Effector memory CD8-positive, alpha-beta T cell (primary cell): ENCODE data around the gene GALNS.

Source experiments
- ATAC-seq: fragments of 150-1000 bp; cut with Tn5 transposase; replicated peaks from 2 replicates; pipeline ENCODE4 v1.10.0; 2021; ENCODE audit warnings: mild to moderate bottlenecking, moderate library complexity
- DNase-seq, 3 experiments: peaks; one replicate each; pipeline ENCODE4 v3.0.0; 2021
- H3K27ac Mint-ChIP-seq, 2 donors: one replicate each; pipeline ENCODE4 v1.8.0; 2022; ENCODE audit warnings: mild to moderate bottlenecking in 2 of 2, mixed read lengths in 2 of 2, moderate library complexity in 2 of 2
- H3K27me3 Mint-ChIP-seq, 2 donors: one replicate each; pipeline ENCODE4 v1.8.0; 2022; ENCODE audit warnings: mixed read lengths in 2 of 2
- H3K36me3 Mint-ChIP-seq: one replicate; pipeline ENCODE4 v1.8.0; 2022; ENCODE audit warnings: mild to moderate bottlenecking, moderate library complexity, mixed read lengths; ENCODE audit not compliant: insufficient read depth
- H3K4me1 Mint-ChIP-seq, 2 donors: one replicate each; pipeline ENCODE4 v1.8.0; 2022; ENCODE audit warnings: low read depth in 2 of 2, mixed read lengths in 2 of 2
- H3K4me3 Mint-ChIP-seq, 2 donors: one replicate each; pipeline ENCODE4 v1.8.0; 2022; ENCODE audit warnings: mild to moderate bottlenecking in 2 of 2, mixed read lengths in 2 of 2, moderate library complexity in 2 of 2
- H3K9me3 Mint-ChIP-seq, 2 donors: one replicate each; pipeline ENCODE4 v1.8.0; 2022; ENCODE audit warnings: mixed read lengths in 2 of 2

Gene GALNS

DNA sequence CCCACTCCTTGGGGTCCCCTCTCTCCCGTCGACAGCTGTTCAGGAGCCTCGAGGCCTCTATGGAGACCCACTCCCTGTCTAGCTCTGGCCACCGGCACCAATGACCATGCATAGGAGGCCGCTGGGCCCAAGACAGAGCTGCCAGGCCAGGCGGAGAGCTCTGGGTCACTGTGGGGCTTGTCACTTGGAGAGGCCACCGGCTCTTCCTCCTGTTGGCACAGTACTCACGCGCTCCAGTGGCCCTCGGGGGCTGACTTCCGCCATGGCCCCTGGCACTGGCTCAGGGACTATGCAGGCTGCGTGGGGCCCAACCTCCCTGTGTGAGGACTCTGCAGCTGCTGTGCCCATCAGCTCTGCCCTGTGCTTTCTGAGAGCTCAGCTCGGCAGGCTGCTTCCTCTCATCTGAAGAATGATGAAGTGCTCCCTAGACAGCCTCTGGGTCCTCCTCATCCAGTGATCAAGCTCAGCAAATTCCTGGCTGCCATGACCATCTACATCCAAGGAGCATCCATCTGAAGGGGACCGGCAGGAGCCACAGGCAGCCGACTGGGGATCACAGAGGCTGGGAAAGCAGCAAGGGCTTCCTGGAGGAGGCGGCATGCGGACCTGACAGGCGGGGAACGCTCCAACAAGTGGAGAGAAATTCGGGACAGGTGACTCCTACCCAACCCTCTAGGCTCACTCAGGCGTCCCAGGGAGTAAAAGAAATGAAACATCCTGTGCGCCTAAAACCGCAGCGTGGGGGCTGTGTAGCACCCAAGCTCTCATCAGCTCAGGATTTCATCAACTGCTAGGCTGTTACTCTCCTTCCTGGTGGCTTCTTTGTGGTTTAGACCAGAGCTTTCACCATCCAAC, 16.8 kb downstream of the GALNS start:
- DNase-seq (no peak), ATAC-seq (no peak)
- peaks cover 4% of the 10 kb centered on the region in 2 donors for H3K4me1 Mint-ChIP-seq
- H3K9me3 Mint-ChIP-seq: no peaks in the 10 kb centered on the region
- H3K36me3 Mint-ChIP-seq: peaks cover 13% of the 10 kb centered on the region
- no peak overlapping the region for H3K4me3 Mint-ChIP-seq
- H3K27ac Mint-ChIP-seq: no peak overlapping the region
- H3K27me3 Mint-ChIP-seq: no peaks in the 10 kb centered on the region

DNA sequence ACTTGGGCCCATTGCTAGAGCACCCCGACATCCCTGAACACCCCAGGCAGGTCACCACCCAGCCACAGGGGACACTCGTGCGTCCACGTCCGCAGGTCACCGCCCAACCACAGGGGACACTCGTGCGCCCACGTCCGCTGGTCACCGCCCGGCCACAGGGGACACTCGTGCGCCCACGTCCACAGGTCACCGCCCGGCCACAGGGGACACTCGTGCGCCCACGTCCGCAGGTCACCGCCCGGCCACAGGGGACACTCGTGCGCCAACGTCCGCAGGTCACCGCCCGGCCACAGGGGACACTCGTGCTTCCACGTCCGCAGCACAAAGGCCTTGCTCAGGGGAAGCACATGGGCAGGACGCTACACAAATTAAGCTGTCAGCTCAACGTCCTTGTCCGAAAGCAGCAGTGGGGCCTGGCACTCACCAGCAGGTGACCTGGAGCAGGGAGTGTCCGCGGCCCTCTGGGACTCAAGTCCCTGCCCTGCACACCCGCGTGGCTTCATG, 17.7 kb downstream of the GALNS start:
- Mint-ChIP-seq H3K9me3 (no peaks in the 10 kb centered on the region), H3K27ac (no peak overlapping the region), H3K36me3 (peaks cover 13% of the 10 kb centered on the region), H3K4me1 (peaks cover 4% of the 10 kb centered on the region in 2 donors), H3K27me3 (no peaks in the 10 kb centered on the region), H3K4me3 (no peak overlapping the region)
- no peak for DNase-seq
- no peak for ATAC-seq

DNA sequence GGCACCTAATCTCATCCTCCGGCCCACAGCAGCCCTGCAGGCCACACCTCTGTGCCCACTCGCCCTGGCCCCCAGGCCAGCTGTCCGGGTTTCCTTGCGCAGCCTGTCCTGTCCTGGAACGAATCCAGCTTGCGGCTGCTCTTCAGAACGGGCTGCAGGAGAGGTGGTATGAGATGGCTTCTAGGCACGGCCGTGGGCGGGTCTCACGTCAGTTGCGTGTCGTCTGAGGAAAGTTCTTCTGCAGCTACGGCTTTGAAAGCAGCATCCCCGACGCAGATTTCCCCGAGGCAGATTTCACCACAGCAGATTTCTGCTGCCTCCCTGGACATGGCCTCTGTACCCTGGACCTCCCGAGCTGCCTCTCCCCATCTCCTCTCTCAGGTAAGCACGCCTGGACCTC, 18.2 kb downstream of the GALNS start:
- DNase-seq: no peak
- peaks cover 2 to 4% of the 10 kb centered on the region in 2 donors for H3K4me1 Mint-ChIP-seq
- H3K27me3 Mint-ChIP-seq: no peaks in the 10 kb centered on the region
- no peaks in the 10 kb centered on the region for H3K9me3 Mint-ChIP-seq
- H3K4me3 Mint-ChIP-seq: no peak overlapping the region
- H3K36me3 Mint-ChIP-seq: peaks cover 13% of the 10 kb centered on the region
- no peak for ATAC-seq
- H3K27ac Mint-ChIP-seq: no peak overlapping the region

DNA sequence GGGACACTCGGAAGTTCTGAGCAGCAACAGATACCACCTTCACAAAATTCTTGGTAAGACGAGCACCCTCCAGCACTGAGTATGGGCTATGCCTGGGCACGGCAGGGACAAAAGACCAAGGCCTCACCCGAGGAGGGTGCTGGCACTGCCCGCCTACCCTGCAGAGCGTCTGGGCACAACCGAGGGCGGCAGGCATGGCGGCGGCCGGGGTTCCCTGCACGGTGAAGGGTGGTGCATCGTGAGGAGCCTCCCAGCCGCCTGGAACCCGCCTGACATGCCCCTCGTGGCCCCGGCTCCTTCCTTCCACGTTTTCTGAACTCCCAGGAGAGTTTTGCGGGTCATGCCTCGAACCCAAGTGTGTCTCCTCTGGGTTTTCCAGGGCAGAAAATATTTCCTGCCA, 18.9 kb downstream of the GALNS start:
- Mint-ChIP-seq H3K27ac (no peak overlapping the region), H3K36me3 (peaks cover 8% of the 10 kb centered on the region), H3K4me1 (peaks cover 0 to 4% of the 10 kb centered on the region in 2 donors), H3K27me3 (no peaks in the 10 kb centered on the region), H3K4me3 (no peak overlapping the region), H3K9me3 (no peaks in the 10 kb centered on the region)
- no peak for DNase-seq
- ATAC-seq: no peak

DNA sequence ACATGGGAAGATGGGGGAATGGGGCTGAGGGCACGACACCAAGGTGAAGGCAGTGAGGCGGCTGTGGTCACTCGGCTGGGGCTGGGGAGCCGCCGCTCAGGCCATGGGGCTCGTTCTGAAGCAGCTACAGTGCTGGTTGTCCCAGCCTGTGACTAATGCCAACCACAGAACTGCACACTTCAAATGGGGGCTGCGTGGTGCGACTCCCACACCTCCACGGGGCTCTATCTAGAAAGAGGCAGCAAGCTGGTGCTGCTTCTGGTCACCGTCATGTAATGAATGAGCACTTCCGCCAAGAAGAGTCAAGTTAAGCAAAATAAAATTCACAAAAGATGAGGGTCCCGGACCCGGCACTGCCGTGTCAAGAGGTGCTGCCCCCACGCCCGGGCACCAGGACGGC, 20.0 kb downstream of the GALNS start:
- ATAC-seq: no peak
- peaks cover 8% of the 10 kb centered on the region for H3K36me3 Mint-ChIP-seq
- no peak overlapping the region for H3K27ac Mint-ChIP-seq

DNA sequence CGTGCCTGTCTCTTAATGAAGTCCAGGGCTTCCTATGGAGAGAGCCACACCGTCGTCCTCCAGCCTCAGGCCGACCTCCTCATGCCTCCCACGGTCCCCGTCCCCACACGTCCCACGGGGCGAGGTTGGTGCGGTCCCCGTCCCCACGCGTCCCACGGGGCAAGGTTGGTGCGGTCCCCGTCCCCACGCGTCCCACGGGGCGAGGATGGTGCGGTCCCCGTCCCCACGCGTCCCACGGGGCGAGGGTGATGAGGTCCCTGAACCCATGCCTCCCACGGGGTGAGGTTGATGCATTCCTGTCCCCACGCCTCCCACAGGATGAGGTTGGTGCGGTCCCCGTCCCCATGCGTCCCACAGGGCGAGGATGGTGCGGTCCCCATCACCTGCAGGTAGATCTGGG, 20.9 kb downstream of the GALNS start:
- ATAC-seq (no peak), DNase-seq (no peak)
- Mint-ChIP-seq H3K4me3 (no peak overlapping the region), H3K27ac (no peak overlapping the region), H3K36me3 (peaks cover 8% of the 10 kb centered on the region), H3K9me3 (no peaks in the 10 kb centered on the region), H3K4me1 (no peaks in the 10 kb centered on the region), H3K27me3 (no peaks in the 10 kb centered on the region)

More for the DNA sequence above, 20.0 kb downstream of the GALNS start:
- DNase-seq: no peak
- Mint-ChIP-seq H3K4me3 (no peak overlapping the region), H3K4me1 (no peaks in the 10 kb centered on the region), H3K27me3 (no peaks in the 10 kb centered on the region), H3K9me3 (no peaks in the 10 kb centered on the region)

DNA sequence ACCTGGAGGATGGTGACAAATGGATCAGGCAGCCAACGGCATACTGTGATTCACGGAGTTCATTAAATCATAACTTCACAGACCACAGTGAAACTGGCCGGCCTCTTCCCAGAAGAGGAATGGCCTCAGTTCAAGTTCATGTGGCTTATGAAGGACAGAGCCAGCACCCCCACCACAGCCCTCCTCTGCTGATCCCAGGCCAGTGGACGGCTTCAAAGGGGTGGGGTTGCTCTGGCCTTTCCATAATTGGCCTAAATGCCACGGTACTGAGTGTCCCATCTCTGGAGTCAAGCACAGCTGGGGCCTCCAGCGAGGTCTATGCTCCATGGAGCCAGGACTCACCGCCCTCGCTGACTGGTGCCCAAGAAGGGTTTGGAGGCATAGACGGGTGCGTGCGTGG, 21.4 kb downstream of the GALNS start:
- no peak for ATAC-seq
- H3K4me1 Mint-ChIP-seq: no peaks in the 10 kb centered on the region
- peaks cover 8% of the 10 kb centered on the region for H3K36me3 Mint-ChIP-seq
- H3K4me3 Mint-ChIP-seq: no peak overlapping the region
- no peaks in the 10 kb centered on the region for H3K9me3 Mint-ChIP-seq
- H3K27ac Mint-ChIP-seq: no peak overlapping the region
- no peak for DNase-seq
- H3K27me3 Mint-ChIP-seq: no peaks in the 10 kb centered on the region

DNA sequence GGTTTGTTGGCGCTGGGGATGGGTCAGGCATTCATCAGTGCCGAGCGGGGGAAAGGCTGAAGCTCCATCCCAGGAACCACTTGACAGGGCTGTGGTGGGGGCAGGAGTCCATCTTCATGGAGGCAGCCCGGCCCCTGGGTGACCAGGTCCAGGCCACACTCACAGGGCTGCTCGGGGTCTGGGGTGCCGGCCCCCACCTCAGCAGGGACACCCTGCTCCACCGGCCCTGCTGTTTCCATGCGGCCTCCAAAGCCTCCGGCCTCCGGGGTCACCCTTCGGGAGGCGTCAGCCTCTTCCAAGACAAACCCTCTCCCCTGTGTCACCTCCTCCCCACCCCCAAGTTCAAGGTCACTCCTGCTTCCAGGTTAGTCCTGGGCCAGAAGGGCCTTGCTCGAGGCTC, 22.1 kb downstream of the GALNS start:
- Mint-ChIP-seq H3K27ac (no peak overlapping the region), H3K4me3 (no peak overlapping the region)
- no peak for DNase-seq

DNA sequence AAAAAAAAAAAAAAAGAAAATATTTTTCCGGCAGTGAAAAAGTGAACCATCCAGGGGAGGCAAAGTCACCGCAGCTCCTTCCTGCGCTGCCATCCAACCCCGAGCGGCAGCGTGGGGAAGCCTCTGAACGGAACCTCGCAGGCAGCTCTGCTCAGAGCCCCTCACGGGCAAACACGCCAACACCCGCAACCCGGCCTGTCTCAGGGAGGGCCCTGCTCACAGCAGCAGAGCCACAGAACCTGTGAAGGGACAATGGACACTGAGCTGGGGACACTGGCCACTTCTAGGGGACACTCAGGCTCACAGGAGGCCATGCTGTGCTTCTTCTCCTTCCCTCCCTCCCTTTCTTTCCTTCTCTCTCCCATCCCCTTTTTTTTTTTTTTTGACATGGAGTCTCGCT, 23.7 kb downstream of the GALNS start:
- peaks cover 5% of the 10 kb centered on the region for H3K36me3 Mint-ChIP-seq
- no peak overlapping the region for H3K4me3 Mint-ChIP-seq
- ATAC-seq (no peak), DNase-seq (no peak)
- H3K9me3 Mint-ChIP-seq: no peaks in the 10 kb centered on the region
- H3K27ac Mint-ChIP-seq: peak overlapping the region in 1 of 2 donors; percentile 5
- no peaks in the 10 kb centered on the region for H3K4me1 Mint-ChIP-seq
- H3K27me3 Mint-ChIP-seq: no peaks in the 10 kb centered on the region

More for the DNA sequence above, 22.1 kb downstream of the GALNS start:
- no peaks in the 10 kb centered on the region for H3K27me3 Mint-ChIP-seq
- no peak for ATAC-seq
- H3K9me3 Mint-ChIP-seq: no peaks in the 10 kb centered on the region
- H3K4me1 Mint-ChIP-seq: no peaks in the 10 kb centered on the region
- peaks cover 5% of the 10 kb centered on the region for H3K36me3 Mint-ChIP-seq

DNA sequence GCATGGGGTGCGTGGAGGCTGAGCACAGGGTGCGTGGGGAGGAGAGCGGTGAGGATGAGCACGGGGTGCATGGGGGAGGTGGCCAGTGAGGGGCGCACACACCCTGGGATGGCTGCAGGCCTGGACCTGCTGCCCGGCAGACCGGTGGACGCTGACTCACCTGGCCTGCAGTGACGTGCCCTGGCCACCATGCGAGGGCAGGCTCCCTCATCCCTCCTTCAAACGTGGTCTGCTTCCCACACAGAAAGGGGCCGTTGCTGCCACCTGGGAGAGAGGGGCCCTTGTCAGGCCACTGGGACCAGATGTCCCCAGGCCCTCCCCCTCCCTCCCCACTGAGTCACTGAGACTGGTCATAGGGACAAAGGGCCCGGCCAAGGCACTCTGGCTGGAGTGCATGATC, 24.9 kb downstream of the GALNS start:
- H3K36me3 Mint-ChIP-seq: peaks cover 5% of the 10 kb centered on the region
- H3K4me1 Mint-ChIP-seq: no peaks in the 10 kb centered on the region
- no peak overlapping the region for H3K4me3 Mint-ChIP-seq
- H3K9me3 Mint-ChIP-seq: no peaks in the 10 kb centered on the region
- no peak for ATAC-seq
- DNase-seq: no peak
- no peak overlapping the region for H3K27ac Mint-ChIP-seq
- H3K27me3 Mint-ChIP-seq: no peaks in the 10 kb centered on the region

DNA sequence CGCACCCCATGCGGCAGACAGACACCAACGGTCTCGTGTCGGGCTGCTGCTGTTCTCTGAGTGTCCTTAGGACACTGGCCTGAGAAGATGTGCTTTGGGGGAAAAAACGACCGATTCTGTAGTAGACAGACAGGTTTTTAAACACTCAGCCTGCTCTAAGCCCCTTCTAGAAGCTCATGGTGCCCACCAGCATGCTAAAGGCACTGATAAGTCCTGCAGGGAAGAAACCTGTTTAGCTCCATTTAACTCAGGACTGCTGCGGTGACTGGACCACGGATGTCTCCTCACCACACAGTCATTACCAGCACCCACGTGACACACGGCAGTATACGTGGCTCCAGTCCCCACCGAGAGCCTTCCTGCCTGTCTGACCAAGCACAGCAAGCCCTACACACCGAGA, 26.0 kb downstream of the GALNS start:
- ATAC-seq (no peak), DNase-seq (no peak)
- Mint-ChIP-seq H3K27ac (no peak overlapping the region), H3K9me3 (no peaks in the 10 kb centered on the region), H3K27me3 (no peaks in the 10 kb centered on the region), H3K4me3 (no peak overlapping the region), H3K36me3 (no peaks in the 10 kb centered on the region), H3K4me1 (no peaks in the 10 kb centered on the region)

DNA sequence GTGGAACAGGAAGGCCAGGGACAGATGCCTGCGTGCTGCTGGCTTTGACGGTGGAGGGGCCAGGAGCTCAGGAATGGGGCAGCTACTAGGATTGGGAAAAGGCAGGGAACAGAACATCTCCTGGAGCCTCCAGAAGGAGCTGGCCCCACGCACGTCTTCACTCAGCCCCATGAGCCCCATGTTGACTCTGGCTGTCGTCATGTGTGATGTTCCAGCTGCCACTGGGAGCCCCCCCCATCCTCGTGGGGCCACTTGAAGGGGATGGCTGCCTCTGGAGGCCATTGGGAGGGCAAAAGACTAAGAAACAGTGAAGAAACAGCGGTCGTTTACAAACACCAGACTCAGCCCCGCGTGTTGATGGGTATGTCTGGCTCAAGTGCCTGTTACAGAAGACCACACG, 26.5 kb downstream of the GALNS start:
- Mint-ChIP-seq H3K4me3 (no peak overlapping the region), H3K36me3 (no peaks in the 10 kb centered on the region), H3K4me1 (no peaks in the 10 kb centered on the region), H3K27ac (no peak overlapping the region), H3K9me3 (no peaks in the 10 kb centered on the region), H3K27me3 (no peaks in the 10 kb centered on the region)
- ATAC-seq: no peak
- DNase-seq: no peak

DNA sequence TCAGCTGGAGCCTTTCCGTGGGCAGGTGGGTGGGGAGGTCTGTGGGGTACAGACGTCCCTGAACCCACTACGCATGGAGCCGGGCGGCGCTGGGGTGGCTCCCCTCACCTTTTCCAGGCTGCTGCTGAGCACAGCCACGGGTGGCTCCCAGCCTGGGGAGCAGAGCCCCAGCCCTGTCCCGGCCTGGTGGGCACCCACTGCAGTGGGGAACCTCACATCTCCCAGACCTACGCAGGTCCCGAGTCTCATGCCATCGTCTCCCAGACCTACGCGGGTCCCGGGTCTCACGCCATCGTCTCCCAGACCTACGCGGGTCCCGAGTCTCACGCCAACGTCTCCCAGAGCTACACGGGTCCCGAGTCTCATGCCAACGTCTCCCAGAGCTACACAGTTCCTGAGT, 28.0 kb downstream of the GALNS start:
- no peak overlapping the region for H3K4me3 Mint-ChIP-seq
- no peaks in the 10 kb centered on the region for H3K4me1 Mint-ChIP-seq
- H3K27me3 Mint-ChIP-seq: no peaks in the 10 kb centered on the region
- no peak overlapping the region for H3K27ac Mint-ChIP-seq
- no peaks in the 10 kb centered on the region for H3K36me3 Mint-ChIP-seq
- no peaks in the 10 kb centered on the region for H3K9me3 Mint-ChIP-seq
- no peak for DNase-seq
- ATAC-seq: no peak

DNA sequence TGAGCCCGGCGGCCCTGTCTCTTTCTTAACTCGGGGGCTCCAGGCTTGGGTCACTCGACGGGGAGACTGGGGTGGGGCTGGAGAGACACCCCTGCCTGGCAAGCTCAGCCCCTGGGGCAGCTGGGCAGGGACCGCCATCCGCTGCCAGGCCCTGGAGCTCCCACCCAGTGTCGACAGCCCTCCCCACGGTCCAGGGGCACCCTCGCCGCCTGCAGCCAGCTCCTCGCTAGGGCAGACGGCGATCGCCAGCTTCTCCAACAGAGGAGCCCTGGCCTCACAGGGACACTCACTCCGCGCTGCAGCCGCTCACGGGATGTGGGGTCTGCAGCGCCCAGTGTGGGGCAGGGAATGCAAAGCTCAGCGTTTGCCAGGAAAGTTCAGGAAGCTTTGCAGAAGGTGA, 29.0 kb downstream of the GALNS start:
- Mint-ChIP-seq H3K4me3 (no peak overlapping the region), H3K27me3 (no peaks in the 10 kb centered on the region), H3K9me3 (no peaks in the 10 kb centered on the region), H3K36me3 (peaks cover under 1% of the 10 kb centered on the region), H3K4me1 (no peaks in the 10 kb centered on the region), H3K27ac (no peak overlapping the region)
- no peak for ATAC-seq
- no peak for DNase-seq
